GM23248 (cell line): ENCODE data around the gene LEFTY2.

Source experiments
- EZH2 ChIP-seq: fragments of 200-600 bp; sonication (generic); IDR thresholded peaks from 2 replicates; pipeline ENCODE4 v1.6.1; 2018; ENCODE audit warnings: antibody characterized with exemption, mild to moderate bottlenecking; ENCODE audit not compliant: insufficient read depth, poor library complexity, severe bottlenecking
- EZH2phosphoT487 ChIP-seq: fragments of 200-600 bp; sonication (generic); IDR thresholded peaks from 2 replicates; pipeline ENCODE4 v1.6.1; 2018; ENCODE audit warnings: antibody characterized with exemption, moderate library complexity, mild to moderate bottlenecking, low read depth; ENCODE audit not compliant: insufficient read depth

GRCh38 chr1:225953315-225953714 lies 12.3 kb upstream of the LEFTY2 start:
- TF ChIP-seq EZH2phosphoT487 (no peak), EZH2 (no peak)
